ENCODE results near the gene IKZF2.

GRCh38 chr2:213149294-213149875 lies 2.0 kb downstream of the IKZF2 start:
- TF ChIP-seq POLR2AphosphoS5 (IDR thresholded peaks at IDR 0.05) (no peak), CTCF (IDR thresholded peaks at IDR 0.05 in 8 of 11, conservative IDR thresholded peaks at IDR 0.05 in 3 of 11) (no peak)

Data from spleen (tissue), 7 donors.